ENCODE results near the gene CTSD.

CTSD gene

DNA sequence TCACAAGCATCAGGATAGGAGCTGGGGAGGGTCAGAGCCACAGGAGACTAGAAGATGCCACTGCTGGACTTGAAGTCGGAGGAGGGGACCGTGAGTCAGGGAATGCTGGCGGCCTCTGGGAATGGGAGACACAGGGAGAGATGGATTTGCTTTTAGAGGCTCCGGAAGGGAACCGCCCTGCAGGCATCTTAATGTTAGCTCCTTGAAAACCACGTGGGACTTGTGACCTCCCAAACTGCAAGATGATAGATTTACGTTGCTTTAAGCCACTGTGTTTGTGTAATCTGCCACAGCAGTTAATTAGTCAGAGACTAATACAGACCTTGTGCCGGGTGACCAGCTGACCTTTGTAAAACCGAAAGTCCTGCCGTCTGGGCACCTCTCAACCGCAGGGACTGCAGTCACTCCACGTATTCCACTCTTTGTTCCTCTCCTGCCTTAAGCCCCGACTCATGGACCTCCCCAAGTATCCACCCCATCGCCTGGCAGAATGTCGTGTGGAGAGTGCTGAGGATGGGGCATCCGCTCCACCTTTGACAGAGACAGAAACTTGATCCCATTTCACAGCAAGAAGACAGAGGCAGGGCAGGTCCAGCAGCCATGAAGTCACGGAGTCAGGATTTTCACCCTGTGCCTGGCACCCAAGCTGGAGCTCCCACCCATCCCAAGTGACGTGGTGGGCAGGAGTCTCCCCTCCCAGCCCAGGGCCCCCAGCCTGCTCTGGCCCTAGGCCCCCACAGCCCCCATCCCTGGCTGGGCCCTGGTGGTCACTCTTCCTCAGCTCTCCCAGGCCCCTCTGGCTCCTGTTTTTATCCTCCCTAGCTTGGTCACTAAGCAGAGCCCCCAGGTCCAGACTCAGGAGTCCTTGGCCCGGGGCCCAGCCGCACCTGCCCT, 19.4 kb upstream of the CTSD start:
- no peak for DNase-seq (ENCODE audit: low read depth)

DNA sequence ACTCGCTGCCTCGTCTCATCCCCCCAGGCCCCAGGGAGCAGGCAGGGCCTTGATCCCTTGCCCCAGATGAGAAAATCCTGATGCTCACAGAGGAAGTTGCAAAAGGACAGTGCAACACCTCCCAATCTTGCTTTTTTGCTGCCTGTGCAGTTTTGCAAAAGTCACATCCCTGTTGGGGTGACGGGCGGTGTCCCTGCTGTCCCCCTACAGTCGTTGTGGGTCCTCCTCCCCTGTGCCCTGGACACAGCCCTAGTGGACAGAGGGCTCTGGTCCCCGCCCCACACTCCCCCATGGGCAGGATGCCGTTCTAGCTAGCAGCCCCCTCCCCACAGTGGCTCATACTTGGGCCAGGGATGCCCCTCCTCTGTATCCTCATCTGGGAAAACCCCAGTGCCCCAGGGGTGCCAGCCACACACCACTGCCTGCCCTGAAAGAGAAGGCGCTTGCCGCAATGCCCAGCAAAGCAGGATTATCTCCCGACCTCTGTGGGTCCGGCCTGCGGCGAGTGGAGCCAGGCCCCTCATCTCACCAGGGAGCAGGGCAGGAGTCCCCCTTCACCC, 18.4 kb upstream of the CTSD start:
- no peak for DNase-seq (ENCODE audit: low read depth)

DNA sequence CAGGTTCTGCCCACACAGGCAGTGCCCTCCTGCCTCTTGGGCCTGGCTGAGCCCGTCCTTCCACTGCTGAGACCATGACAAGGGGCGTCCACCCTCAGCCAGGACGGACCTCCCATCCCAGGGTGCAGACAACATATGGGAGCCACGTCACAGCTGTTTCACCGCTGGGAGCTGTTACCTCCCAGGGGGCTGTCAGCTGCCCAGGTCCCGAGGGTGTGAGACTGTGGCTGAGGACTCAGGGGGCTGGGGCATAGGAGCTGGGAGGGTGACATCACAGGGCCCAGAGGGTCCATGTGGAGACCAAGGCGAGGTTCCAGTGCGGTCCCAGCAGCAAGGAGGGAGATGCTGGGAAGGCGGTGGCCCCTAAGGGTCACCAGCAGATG, 17.9 kb upstream of the CTSD start:
- no peak for DNase-seq (ENCODE audit: low read depth)

- DNase-seq (ENCODE audit: low read depth), result no peak
These were observed 17.2 kb upstream of the CTSD start for GRCh38 chr11:1780700-1781592.

- no peak for DNase-seq (ENCODE audit: low read depth)
These were observed 16.3 kb upstream of the CTSD start for GRCh38 chr11:1779806-1780699.

DNA sequence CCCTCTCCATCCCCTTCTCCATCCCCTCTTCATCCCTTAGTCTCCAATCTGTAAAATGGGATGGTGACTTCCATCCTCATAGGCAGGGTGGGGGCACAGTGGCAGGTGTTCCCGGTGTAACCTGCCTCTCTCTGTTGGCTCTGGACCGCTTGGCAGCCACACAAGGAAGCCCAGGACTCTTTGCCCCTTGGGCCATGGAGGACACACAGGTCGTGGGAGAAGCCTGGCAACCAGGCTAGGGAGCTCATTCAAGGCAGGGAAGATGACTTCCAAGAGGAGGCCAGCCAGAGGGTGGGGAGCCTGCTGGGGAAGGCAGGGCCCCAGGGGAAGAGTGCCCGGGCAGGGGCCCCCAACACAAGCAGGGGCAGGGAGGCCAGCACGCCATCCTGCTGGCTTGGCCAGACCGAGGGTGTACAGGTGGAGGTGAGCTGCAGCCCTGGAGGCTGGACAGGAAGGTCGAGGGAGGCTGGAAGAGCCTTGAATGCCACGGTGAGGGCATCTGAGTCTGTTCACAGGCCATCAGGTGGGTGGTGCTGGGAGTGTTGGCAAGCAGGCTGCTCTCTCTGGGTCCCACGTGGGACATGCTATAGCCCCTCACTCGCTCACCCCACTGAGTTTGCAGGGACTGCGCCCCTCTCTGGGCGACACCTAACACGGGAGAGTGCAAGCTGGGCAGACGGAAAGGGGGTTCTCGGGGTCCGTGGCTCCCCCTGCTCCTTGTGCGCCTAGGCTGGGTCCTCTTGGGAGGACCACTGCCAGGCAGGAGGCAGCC, 15.5 kb upstream of the CTSD start:
- no peak for DNase-seq (ENCODE audit: low read depth)

DNA sequence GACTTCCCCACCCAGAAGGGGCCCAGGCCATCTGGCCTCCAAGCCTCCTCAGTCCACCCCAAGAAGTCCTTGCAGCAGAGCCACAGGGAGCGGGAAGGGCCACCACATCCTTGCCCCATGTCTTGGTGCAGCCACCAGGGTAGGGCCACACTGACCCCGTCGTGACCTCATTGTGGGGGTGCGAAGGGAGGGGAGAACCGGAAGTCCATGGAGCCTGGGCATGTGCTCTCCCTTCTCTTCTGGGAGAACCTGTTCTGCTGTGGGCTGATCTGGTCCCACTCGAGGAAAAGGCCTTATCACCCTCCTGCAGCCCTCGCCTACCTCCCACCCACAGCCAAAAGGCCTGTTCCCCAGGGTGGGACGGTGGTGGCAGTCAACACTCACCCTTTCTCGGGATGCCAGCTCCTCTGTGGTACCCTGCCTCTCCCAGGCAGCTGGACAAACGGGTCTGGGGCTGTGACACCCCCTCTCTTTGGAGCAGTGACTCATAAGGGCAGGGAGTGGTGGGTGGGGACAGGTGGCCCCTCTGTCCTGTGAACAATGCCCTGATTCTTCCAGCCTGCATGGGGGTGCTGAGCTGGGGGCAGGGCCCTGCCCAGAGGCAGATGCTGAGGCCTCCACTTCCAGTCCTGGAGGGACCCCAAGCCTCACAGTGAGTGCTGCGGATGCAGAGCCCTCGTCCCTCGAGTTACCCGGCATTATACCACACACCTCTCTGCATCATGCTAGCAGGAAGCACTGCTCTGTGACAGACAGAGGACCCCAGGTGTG, 14.6 kb upstream of the CTSD start:
- DNase-seq (ENCODE audit: low read depth), result no peak

GRCh38 chr11:1777737-1778136, 14.0 kb upstream of the CTSD start:
- no peak for DNase-seq (ENCODE audit: low read depth)

- no peak for DNase-seq (ENCODE audit: low read depth)
These were observed 13.4 kb upstream of the CTSD start for GRCh38 chr11:1776944-1777715.

DNA sequence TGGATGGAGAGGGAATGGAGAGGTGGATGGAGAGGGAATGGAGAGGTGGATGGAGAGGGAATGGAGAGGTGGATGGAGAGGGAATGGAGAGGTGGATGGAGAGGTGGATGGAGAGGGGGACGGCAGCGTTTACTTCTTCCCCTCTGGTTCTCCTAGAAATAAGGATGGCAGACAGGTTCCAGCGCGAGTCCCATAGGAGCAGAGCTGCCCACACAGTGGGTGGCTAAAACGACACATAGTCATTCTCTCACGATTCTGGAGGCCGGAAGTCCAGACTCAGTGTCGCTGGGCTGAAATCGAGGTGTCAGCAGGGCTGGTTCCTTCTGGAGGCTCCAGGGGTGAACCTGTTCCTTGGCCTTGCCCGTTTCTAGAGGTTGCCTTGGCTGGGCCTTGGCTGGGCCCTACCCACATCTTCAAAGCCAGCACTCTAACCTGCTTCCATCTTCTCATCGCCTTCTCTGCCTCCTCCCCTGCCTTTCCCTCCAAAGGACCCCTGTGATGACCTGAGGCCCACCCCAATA, 12.7 kb upstream of the CTSD start:
- no peak for DNase-seq (ENCODE audit: low read depth)

- no peak for DNase-seq (ENCODE audit: low read depth)
These were observed 11.2 kb upstream of the CTSD start for GRCh38 chr11:1774886-1775285.

DNA sequence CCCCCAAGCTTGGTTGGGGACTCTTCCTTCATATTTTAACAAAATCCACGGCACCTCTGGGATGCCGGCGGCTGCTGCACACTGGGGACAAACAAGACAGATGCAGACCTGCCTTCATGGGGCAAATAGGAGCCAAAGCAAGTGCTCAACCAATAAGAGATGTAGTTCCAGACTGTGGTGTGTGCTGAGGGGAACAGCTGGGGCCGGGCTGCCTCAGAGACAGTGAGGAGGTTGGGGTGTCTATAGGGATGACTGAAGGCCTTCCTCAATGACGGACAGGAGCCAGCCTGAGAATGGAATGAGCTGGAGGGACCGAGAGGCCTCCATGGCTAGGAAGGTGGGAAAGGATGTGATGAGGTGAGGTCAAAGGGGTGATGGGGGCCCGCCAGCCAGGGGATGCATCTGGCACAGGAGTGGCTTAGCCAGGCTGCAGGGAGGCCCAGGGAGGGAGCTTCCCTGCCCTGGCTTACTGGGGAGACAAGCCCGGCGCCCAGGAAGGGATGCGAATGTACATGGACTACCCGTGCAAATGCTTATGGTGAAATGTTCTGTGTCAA, 10.3 kb upstream of the CTSD start:
- no peak for DNase-seq (ENCODE audit: low read depth)

DNA sequence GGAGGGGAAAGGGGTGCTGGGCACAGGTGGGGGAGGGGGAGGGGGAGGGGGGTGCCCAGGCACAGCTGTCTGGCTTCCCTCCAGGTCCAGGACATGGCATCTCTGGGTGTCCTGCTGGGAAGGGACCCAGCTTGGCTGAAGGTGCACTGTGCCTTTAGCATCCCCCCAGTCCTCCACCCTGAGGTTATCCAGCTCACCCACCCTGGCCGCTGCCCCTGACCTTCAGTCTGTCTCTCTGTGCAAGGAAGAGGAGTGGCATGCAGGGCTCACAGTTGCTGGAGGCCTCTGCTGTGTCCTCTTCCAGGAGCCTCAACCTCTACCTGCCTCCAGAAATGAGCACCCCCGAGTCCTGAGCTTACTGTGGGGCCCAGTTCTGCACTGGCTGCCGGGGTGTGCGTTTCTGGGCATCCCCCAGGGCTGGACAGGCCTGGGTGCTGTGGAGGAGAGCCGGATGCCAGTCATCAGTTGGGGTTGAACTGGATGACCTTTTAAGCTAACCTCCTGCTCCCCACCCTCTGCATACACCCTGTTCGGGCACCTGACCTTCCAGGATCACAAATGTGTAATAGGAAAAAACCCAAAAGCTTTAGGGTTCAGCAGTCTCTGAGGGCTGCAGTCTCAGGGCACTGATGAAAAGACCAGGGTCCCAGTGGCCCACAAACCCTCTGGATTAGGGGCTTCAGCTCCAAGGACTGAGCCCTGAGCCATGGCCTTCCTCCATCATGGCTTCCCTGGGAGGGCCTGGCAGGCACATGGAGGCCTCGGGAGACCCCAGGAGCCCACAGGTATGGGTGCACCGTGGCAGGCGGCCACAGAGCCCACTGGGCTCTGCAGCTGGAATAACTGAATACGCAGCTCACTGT, 9.6 kb upstream of the CTSD start:
- DNase-seq (ENCODE audit: low read depth), result no peak

- no peak for DNase-seq (ENCODE audit: low read depth)
These were observed 8.8 kb upstream of the CTSD start for GRCh38 chr11:1772270-1773130.

- DNase-seq (ENCODE audit: low read depth), result no peak
These were observed 8.0 kb upstream of the CTSD start for GRCh38 chr11:1771700-1772099.

DNA sequence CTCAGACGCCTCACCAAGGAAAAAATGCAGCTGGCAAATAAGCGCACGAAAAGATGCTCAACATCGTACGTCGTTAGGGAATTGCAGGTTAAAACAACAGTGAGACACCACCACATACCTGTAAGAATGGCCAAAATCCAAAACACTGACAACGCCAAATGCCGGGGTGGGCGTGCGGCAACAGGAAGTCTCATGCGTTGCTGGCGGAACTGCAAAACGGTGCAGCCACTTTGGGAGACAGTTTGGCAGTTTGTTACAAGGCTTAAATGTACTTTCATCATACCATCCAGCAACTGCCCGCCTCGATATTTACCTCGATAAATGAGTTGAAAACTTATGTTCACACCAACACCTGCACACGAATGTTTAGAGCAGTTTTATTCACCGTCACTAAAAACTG, 7.5 kb upstream of the CTSD start:
- no peak for DNase-seq (ENCODE audit: low read depth)

DNA sequence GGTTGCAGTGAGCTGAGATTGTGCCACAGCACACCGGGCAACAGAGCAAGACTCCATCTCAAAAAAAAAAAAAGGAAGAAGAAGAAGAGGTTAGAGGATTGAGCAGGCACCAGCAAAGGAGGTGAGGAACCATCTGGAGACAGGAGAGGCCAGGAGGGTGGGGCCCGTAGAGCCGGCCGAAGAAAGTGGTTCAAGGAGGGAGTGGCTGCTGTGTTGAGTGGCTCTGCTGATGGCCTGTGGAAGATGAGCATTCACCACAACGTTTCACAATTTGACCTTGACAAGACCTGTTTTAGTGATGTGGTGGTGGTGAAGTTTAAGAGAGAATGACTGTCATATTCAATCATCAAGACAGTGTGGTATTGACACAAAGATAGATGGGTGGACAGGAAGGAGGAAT, 6.8 kb upstream of the CTSD start:
- no peak for DNase-seq (ENCODE audit: low read depth)

Measured in stimulated activated CD8-positive, alpha-beta memory T cell treated with anti-CD3 and anti-CD28 coated beads, Interleukin-12 subunit alpha, Interleukin-12 subunit beta, amount 100 ng/mL, for 4 hours (primary cell).